HepG2 (cell line): ENCODE measurements around the gene VTN. TPM values are rescaled to one million over a fixed set of nuclear protein-coding genes. Genes with fewer than 3 reads are reported as not detected.
A peak's percentile ranks its signal among the peaks of the same experiment; 100 is the strongest.

Experiments
- ATAC-seq: fragments of 200-7000 bp; cut with Tn5 transposase; 3 replicates; pipeline ENCODE4 v1.9.1; 2020; ENCODE audit warnings: mild to moderate bottlenecking, moderate library complexity
- BruUV-seq: library from RNA; stranded (reverse); fragments of 400-500 nt; replicated peaks from 2 replicates; lab custom pipeline; 2021; lab: Mats Ljungman, UMichigan
- CTCF ChIA-PET: fragments of 300-600 bp; formaldehyde crosslinking; extraction: SDS; loops from one replicate; lab custom pipeline; 2021; ENCODE audit warnings: low total read pairs, inconsistent platforms, low intra/inter-chr PET ratio; lab: Yijun Ruan, JAX
- POLR2A ChIA-PET: fragments of 350-600 bp; sonication (Branson Sonifier 250); formaldehyde crosslinking; loops from one replicate; lab custom pipeline; 2020; ENCODE audit warnings: antibody characterized with exemption, inconsistent platforms; lab: Yijun Ruan, JAX
- DNase-seq: peaks from one replicate; pipeline ENCODE4 v3.0.0-alpha.2; 2015; ENCODE audit warnings: low spot score
- FAIRE-seq: peaks from 3 replicates; lab custom pipeline; 2011; peaks lifted over from hg19 to GRCh38; lab: Jason Lieb, UNC
- H2AFZ ChIP-seq: one replicate; pipeline ENCODE4 v1.6.1; 2011; ENCODE audit warnings: low read length, inconsistent platforms
- H3K27ac ChIP-seq: fragments of 300-600 bp; 3 replicates; pipeline ENCODE4 v1.8.0; 2011; ENCODE audit warnings: mixed run types, mild to moderate bottlenecking, mixed read lengths, low read length, inconsistent platforms; ENCODE audit not compliant: insufficient read depth; ENCODE audit errors: extremely low read length
- H3K27me3 ChIP-seq, 2 experiments: fragments of 200-600 bp in 1 of 2; 2 replicates in 1 of 2; 3 replicates in 1 of 2; pipeline versions ENCODE4 v1.6.0 to v1.8.0; 2011; ENCODE audit warnings: low read length in 2 of 2, mild to moderate bottlenecking in 2 of 2, moderate library complexity in 2 of 2, inconsistent platforms in 1 of 2; ENCODE audit not compliant: insufficient read depth in 2 of 2, control insufficient read depth in 1 of 2
- H3K36me3 ChIP-seq, 2 experiments: fragments of 200-600 bp in 1 of 2; replicated peaks in 1 of 2; 2 replicates in 1 of 2; 3 replicates in 1 of 2; pipeline versions ENCODE4 v1.5.1 to v1.8.0; 2011; ENCODE audit warnings: low read length in 2 of 2, inconsistent platforms in 1 of 2; ENCODE audit not compliant: insufficient read depth in 2 of 2, control insufficient read depth in 1 of 2
- H3K4me1 ChIP-seq: 2 replicates; pipeline ENCODE4 v1.5.1; 2012; ENCODE audit warnings: low read length, inconsistent platforms; ENCODE audit not compliant: insufficient read depth
- H3K4me2 ChIP-seq: 2 replicates; pipeline ENCODE4 v1.6.0; 2011; ENCODE audit warnings: low read depth, low read length, inconsistent platforms
- H3K4me3 ChIP-seq, 3 experiments: fragments of 200-600 bp in 1 of 3; sonication (generic), shearing (Covaris generic) in 1 of 3; replicated peaks in 1 of 3; 2 replicates each; pipeline ENCODE4 v1.5.1; 2011 to 2016; ENCODE audit warnings: low read length in 3 of 3, inconsistent platforms in 2 of 3, low read depth in 2 of 3, mild to moderate bottlenecking in 2 of 3, control low read depth in 1 of 3, mixed read lengths in 1 of 3; ENCODE audit not compliant: insufficient read depth in 1 of 3
- H3K79me2 ChIP-seq: one replicate; pipeline ENCODE4 v1.6.1; 2011; ENCODE audit warnings: low read length, inconsistent platforms; ENCODE audit not compliant: insufficient read depth
- H3K9ac ChIP-seq: 2 replicates; pipeline ENCODE4 v1.6.0; 2011; ENCODE audit warnings: mild to moderate bottlenecking, low read depth, low read length, inconsistent platforms; ENCODE audit not compliant: insufficient read depth
- H3K9me3 ChIP-seq: 2 replicates; pipeline ENCODE4 v1.5.1; 2012; ENCODE audit warnings: mild to moderate bottlenecking, low read length
- H4K20me1 ChIP-seq: 2 replicates; pipeline ENCODE4 v1.6.0; 2011; ENCODE audit warnings: inconsistent platforms, mild to moderate bottlenecking, low read length, moderate library complexity; ENCODE audit not compliant: insufficient read depth
- ARNT ChIP-seq: fragments of 450-650 bp; IDR thresholded peaks from 2 replicates; pipeline ENCODE4 v1.6.1; 2017
- ETV5 ChIP-seq: IDR thresholded peaks from 2 replicates; pipeline ENCODE4 v1.6.1; 2018; ENCODE audit warnings: missing biosample characterization, missing genetic modification reagents, inconsistent platforms, borderline replicate concordance
- FOXP1 ChIP-seq, 2 experiments: fragments of 450-650 bp in 1 of 2; IDR thresholded peaks; 2 replicates each; pipeline ENCODE4 v1.6.1; 2017 to 2018; ENCODE audit warnings: antibody characterized with exemption in 1 of 2
- GABPB1 ChIP-seq: IDR thresholded peaks from 2 replicates; pipeline ENCODE4 v1.6.1; 2016; ENCODE audit warnings: mild to moderate bottlenecking, missing genetic modification reagents, moderate library complexity, missing compliant biosample characterization
- IRF2 ChIP-seq: IDR thresholded peaks from 2 replicates; pipeline ENCODE4 v1.6.1; 2018; ENCODE audit warnings: missing genetic modification reagents, missing compliant biosample characterization
- SALL1 ChIP-seq: sonication (generic); formaldehyde crosslinking; IDR thresholded peaks from 2 replicates; pipeline ENCODE4 v1.8.0; 2022; ENCODE audit warnings: mild to moderate bottlenecking, missing genetic modification reagents
- SMAD3 ChIP-seq: sonication (generic); formaldehyde crosslinking; IDR thresholded peaks from 2 replicates; pipeline ENCODE4 v1.4.0; 2020; ENCODE audit warnings: missing genetic modification reagents
- TFDP2 ChIP-seq: sonication (generic); formaldehyde crosslinking; IDR thresholded peaks from 2 replicates; pipeline ENCODE4 v1.4.0; 2020; ENCODE audit warnings: missing genetic modification reagents
- TGIF2 ChIP-seq: IDR thresholded peaks from 2 replicates; pipeline ENCODE4 v1.6.1; 2016; ENCODE audit warnings: control low read depth, missing compliant biosample characterization
- THRA ChIP-seq: sonication (generic); formaldehyde crosslinking; IDR thresholded peaks from 2 replicates; pipeline ENCODE4 v1.4.0; 2020; ENCODE audit warnings: missing genetic modification reagents, borderline replicate concordance
- ZNF3 ChIP-seq: IDR thresholded peaks from 2 replicates; pipeline ENCODE4 v1.7.0; 2017; ENCODE audit warnings: inconsistent platforms
- ZNF44 ChIP-seq: sonication (generic); formaldehyde crosslinking; IDR thresholded peaks from 2 replicates; pipeline ENCODE4 v1.5.1; 2020; ENCODE audit warnings: mild to moderate bottlenecking, missing genetic modification reagents
- ZNF563 ChIP-seq: sonication (generic); formaldehyde crosslinking; IDR thresholded peaks from 2 replicates; pipeline ENCODE4 v1.8.0; 2022; ENCODE audit warnings: mild to moderate bottlenecking, moderate library complexity, missing genetic modification reagents
- ZNF709 ChIP-seq: sonication (generic); formaldehyde crosslinking; IDR thresholded peaks from 2 replicates; pipeline ENCODE4 v1.5.0; 2020; ENCODE audit warnings: mild to moderate bottlenecking, missing genetic modification reagents
- WGBS: methylation state at CpG from one replicate; pipeline ENCODE4 v1.1.6; 2017; ENCODE audit warnings: low lambda C conversion rate; 5-methylcytosine and 5-hydroxymethylcytosine counted together
- in situ Hi-C: cut with HindIII; loops from 2 replicates; pipeline ENCODE4 v1.10.0; 2017; ENCODE audit warnings: low pct_unique_long_range_greater_than_20kb; ENCODE audit not compliant: extremely low pct_ligation_motif_present
- intact Hi-C: fragments of 100-400 bp; cut with micrococcal nuclease; formaldehyde crosslinking; loops from one replicate; pipeline ENCODE4 v1.10.0; 2022; ENCODE audit not compliant: unreplicated experiment
- polyA plus RNA-seq, 8 experiments: library from polyadenylated mRNA; depleted of rRNA in 3 of 8; stranded (reverse) in 7 of 8; unstranded in 1 of 8; fragments of >200 nt; fragmentation: Illumina TruSeq in 4 of 8; extraction: Trizol in 4 of 8; gene quantifications; 2 replicates each; pipeline versions ENCODE4 v1.2.1 to v1.2.3, GENCODE V29; 2011 to 2016; ENCODE audit warnings: low read depth in 4 of 8, missing spikeins in 1 of 8, mixed read lengths in 1 of 8; ENCODE audit not compliant: insufficient read depth in 1 of 8
- total RNA-seq, 5 experiments: library from RNA; depleted of rRNA; stranded (reverse); fragments of >200 nt; fragmentation: Illumina TruSeq; extraction: Trizol; gene quantifications; 2 replicates each; pipeline ENCODE4 v1.2.3, GENCODE V29; 2016; ENCODE audit warnings: low read depth in 1 of 5

Gene VTN
- total and polyA plus RNA-seq, 2 of the 13 experiments (the other 11 are each of a cell fraction or from before 2014, with no cell fraction given) = 108 to 131 TPM

- peaks cover 31 to 74% of the 10 kb centered on the region in 2 experiments for H3K36me3 ChIP-seq
- DNase-seq = peak; percentile 69
- ChIA-PET CTCF (interaction anchor here (0.8 to 1.2 kb wide), 2 partner anchors 70 to 107 kb away, joined by 3 to 4 read pairs; no protein-coding TSS in a partner anchor), POLR2A (interaction anchor here (0.9 to 5.7 kb wide), 8 partner anchors 10 to 142 kb away, joined by 3 to 68 read pairs (median 14); partner anchors contain the start of genes IFT20, POLDIP2, SLC46A1 and TMEM97)
- intact Hi-C loops (loop anchor here (5.0 kb wide), 1 partner anchor 114 kb away; no protein-coding TSS in a partner anchor), in situ Hi-C loops (no loop called here)
- BruUV-seq = no TSS peak
- H3K9me3 ChIP-seq = no peaks in the 10 kb centered on the region
- peaks cover 26% of the 10 kb centered on the region for H3K4me1 ChIP-seq
- no peaks in the 10 kb centered on the region for H3K79me2 ChIP-seq
- H3K9ac ChIP-seq = no peak overlapping the region
- H3K27ac ChIP-seq = peak overlapping the region; percentile 43
- no peak overlapping the region for H3K4me3 ChIP-seq
- WGBS = 42% methylated on average over 7 of the region's 7 CpGs
- no peaks in the 10 kb centered on the region for H3K27me3 ChIP-seq
- no peak overlapping the region for H2AFZ ChIP-seq
- peak; percentile 93 for FAIRE-seq
- no peaks in the 10 kb centered on the region for H4K20me1 ChIP-seq
- H3K4me2 ChIP-seq = peak overlapping the region; percentile 21; the same call in 1 of the 2 replicates
- ATAC-seq = peak; percentile 86
- TF ChIP-seq ZNF563 (0 out of 2 replicates have a peak, but pooled peaks have one; percentile 37), GABPB1 (CRISPR knock-in tag) (peak; percentile 28; the same call in 1 of the 2 replicates), SMAD3 (CRISPR knock-in tag) (0 out of 2 replicates have a peak, but pooled peaks have one; percentile 59), IRF2 (CRISPR knock-in tag) (0 out of 2 replicates have a peak, but pooled peaks have one; percentile 38), FOXP1 (IDR thresholded peaks at IDR 0.05) (no peak), FOXP1 (CRISPR knock-in tag; IDR thresholded peaks at IDR 0.05) (peak; percentile 51; the same call in 1 of the 2 replicates), ZNF44 (CRISPR knock-in tag) (no peak), SALL1 (CRISPR knock-in tag) (peak; percentile 77), TFDP2 (0 out of 2 replicates have a peak, but pooled peaks have one; percentile 29), ZNF709 (CRISPR knock-in tag) (peak; percentile 32; the same call in 1 of the 2 replicates), ARNT (no peak), ZNF3 (no peak), ETV5 (peak; percentile 33; the same call in 1 of the 2 replicates), TGIF2 (CRISPR knock-in tag) (peak; percentile 69; the same call in 1 of the 2 replicates), THRA (CRISPR knock-in tag) (0 out of 2 replicates have a peak, but pooled peaks have one; percentile 19)
These were observed 23.3 kb downstream of the VTN start for GRCh38 chr17:28346746-28347246.
